Astrocyte (in vitro differentiated cells and primary cell): ENCODE data around the gene LRRK1. TPM values are rescaled to one million over a fixed set of nuclear protein-coding genes. Genes with fewer than 3 reads are reported as not detected.
"Not testable (repeated sequence)": the region's sequence is repeated elsewhere in the genome, so short reads cannot be mapped to it uniquely, and the experiment has no call there.

Experiments
- DNase-seq: peaks from one replicate; pipeline ENCODE4 v3.0.0-alpha.2; 2010; ENCODE audit warnings: low read depth
- FAIRE-seq: peaks from 2 replicates; lab custom pipeline; 2011; peaks lifted over from hg19 to GRCh38; lab: Jason Lieb, UNC
- H2AFZ ChIP-seq: 2 replicates; pipeline ENCODE4 v1.6.0; 2012; ENCODE audit warnings: low read depth, low read length, inconsistent platforms
- H3K27ac ChIP-seq: 2 replicates; pipeline ENCODE4 v1.5.1; 2011; ENCODE audit warnings: low read depth, low read length, inconsistent platforms
- H3K27me3 ChIP-seq: 2 replicates; pipeline ENCODE4 v1.6.0; 2011; ENCODE audit warnings: low read length, inconsistent platforms; ENCODE audit not compliant: insufficient read depth
- H3K36me3 ChIP-seq: 2 replicates; pipeline ENCODE4 v1.5.1; 2011; ENCODE audit warnings: low read length, inconsistent platforms; ENCODE audit not compliant: insufficient read depth
- H3K4me1 ChIP-seq: 2 replicates; pipeline ENCODE4 v1.5.1; 2011; ENCODE audit warnings: low read length, inconsistent platforms; ENCODE audit not compliant: insufficient read depth
- H3K4me2 ChIP-seq: 2 replicates; pipeline ENCODE4 v1.6.0; 2012; ENCODE audit warnings: low read length, inconsistent platforms
- H3K4me3 ChIP-seq: 2 replicates; pipeline ENCODE4 v1.5.1; 2011; ENCODE audit warnings: low read depth, mild to moderate bottlenecking, low read length, inconsistent platforms; ENCODE audit not compliant: insufficient read depth
- H3K79me2 ChIP-seq: 2 replicates; pipeline ENCODE4 v1.6.0; 2012; ENCODE audit warnings: mild to moderate bottlenecking, low read length, inconsistent platforms; ENCODE audit not compliant: insufficient read depth
- H3K9ac ChIP-seq: 2 replicates; pipeline ENCODE4 v1.6.0; 2012; ENCODE audit warnings: mild to moderate bottlenecking, low read length, inconsistent platforms
- H3K9me3 ChIP-seq: 2 replicates; pipeline ENCODE4 v1.5.1; 2012; ENCODE audit warnings: low read depth, mild to moderate bottlenecking, low read length, inconsistent platforms; ENCODE audit not compliant: insufficient read depth
- H4K20me1 ChIP-seq: 2 replicates; pipeline ENCODE4 v1.6.0; 2012; ENCODE audit warnings: low read length, inconsistent platforms; ENCODE audit not compliant: insufficient read depth
- H3K27ac Mint-ChIP-seq: one replicate; pipeline ENCODE4 v1.8.0; 2021; ENCODE audit warnings: mild to moderate bottlenecking, mixed read lengths; ENCODE audit not compliant: unreplicated experiment
- H3K27me3 Mint-ChIP-seq: one replicate; pipeline ENCODE4 v1.8.0; 2021; ENCODE audit warnings: low read depth, mixed read lengths; ENCODE audit not compliant: unreplicated experiment
- H3K36me3 Mint-ChIP-seq: one replicate; pipeline ENCODE4 v1.8.0; 2021; ENCODE audit warnings: low read depth, mixed read lengths; ENCODE audit not compliant: unreplicated experiment
- H3K4me1 Mint-ChIP-seq: one replicate; pipeline ENCODE4 v1.8.0; 2021; ENCODE audit warnings: low read depth, mixed read lengths; ENCODE audit not compliant: unreplicated experiment
- H3K4me3 Mint-ChIP-seq: one replicate; pipeline ENCODE4 v1.8.0; 2021; ENCODE audit warnings: mild to moderate bottlenecking, moderate library complexity, mixed read lengths; ENCODE audit not compliant: unreplicated experiment
- H3K9me3 Mint-ChIP-seq: one replicate; pipeline ENCODE4 v1.8.0; 2021; ENCODE audit warnings: mild to moderate bottlenecking, mixed read lengths; ENCODE audit not compliant: unreplicated experiment
- EZH2 ChIP-seq: IDR thresholded peaks from 2 replicates; pipeline ENCODE4 v1.6.1; 2012; ENCODE audit warnings: mild to moderate bottlenecking, low read length, inconsistent platforms; ENCODE audit not compliant: insufficient read depth
- total RNA-seq: library from RNA; stranded (reverse); gene quantifications from 2 replicates; pipeline ENCODE4 v1.2.1, GENCODE V29; 2021
- TF ChIP-seq, protein P1 (sequence below): IDR thresholded peaks from 2 replicates; pipeline ENCODE4 v1.5.1; 2011; ENCODE audit warnings: low read depth, mild to moderate bottlenecking, inconsistent platforms, low read length, moderate library complexity; ENCODE audit not compliant: insufficient read depth

LRRK1 gene
- total RNA-seq, 1 donor from 2014 or later, result 0.41 TPM

DNA sequence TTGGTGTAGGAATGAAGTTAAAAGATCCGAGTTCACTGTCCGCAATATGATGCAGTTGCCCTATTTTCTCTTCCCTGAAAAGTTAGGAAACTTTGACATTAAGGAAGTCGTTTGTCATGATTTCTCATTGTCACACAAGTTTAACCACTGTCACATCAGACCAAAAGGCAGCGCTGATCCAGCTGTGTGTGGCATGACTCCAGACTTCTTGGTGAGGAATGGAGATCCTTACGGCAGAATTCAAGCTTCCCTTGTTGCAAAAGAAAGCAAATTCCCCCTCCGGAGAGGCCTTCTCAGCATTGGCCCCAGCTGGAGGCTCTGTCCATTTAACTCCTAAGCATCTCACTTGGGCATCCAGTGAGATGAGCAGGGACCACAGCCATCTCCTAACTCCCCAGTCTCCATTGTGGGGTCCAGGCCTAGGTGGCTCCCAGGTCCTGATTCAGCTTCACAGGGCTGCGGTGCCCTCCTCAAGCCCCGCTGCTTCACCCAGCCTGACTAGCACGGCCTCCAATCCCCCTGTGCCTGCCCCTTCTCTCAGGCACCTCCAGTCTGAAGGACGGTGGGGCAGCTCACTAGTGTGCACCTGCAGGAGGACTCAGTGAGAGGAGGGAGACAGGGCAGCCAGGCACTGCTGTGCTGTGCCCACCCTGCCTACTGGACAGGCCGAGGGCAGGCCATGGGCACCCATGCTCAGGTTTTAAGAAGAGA is 173.2 kb downstream of the LRRK1 start:
- no peaks in the 10 kb centered on the region for H3K27me3 ChIP-seq
- peaks cover 10% of the 10 kb centered on the region for H3K4me1 Mint-ChIP-seq
- no peak overlapping the region for H3K4me3 ChIP-seq
- no peaks in the 10 kb centered on the region for H3K36me3 ChIP-seq
- no peaks in the 10 kb centered on the region for H3K79me2 ChIP-seq
- H4K20me1 ChIP-seq, result no peaks in the 10 kb centered on the region
- TF ChIP-seq, protein P1, sequence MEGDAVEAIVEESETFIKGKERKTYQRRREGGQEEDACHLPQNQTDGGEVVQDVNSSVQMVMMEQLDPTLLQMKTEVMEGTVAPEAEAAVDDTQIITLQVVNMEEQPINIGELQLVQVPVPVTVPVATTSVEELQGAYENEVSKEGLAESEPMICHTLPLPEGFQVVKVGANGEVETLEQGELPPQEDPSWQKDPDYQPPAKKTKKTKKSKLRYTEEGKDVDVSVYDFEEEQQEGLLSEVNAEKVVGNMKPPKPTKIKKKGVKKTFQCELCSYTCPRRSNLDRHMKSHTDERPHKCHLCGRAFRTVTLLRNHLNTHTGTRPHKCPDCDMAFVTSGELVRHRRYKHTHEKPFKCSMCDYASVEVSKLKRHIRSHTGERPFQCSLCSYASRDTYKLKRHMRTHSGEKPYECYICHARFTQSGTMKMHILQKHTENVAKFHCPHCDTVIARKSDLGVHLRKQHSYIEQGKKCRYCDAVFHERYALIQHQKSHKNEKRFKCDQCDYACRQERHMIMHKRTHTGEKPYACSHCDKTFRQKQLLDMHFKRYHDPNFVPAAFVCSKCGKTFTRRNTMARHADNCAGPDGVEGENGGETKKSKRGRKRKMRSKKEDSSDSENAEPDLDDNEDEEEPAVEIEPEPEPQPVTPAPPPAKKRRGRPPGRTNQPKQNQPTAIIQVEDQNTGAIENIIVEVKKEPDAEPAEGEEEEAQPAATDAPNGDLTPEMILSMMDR, result no peak
- TF ChIP-seq EZH2, result no peak
- H3K27me3 Mint-ChIP-seq, result peaks cover 3% of the 10 kb centered on the region
- peaks cover 19% of the 10 kb centered on the region for H3K4me1 ChIP-seq
- peak overlapping the region; percentile 68 for H3K9ac ChIP-seq
- FAIRE-seq (no peak), DNase-seq (no peak)
- H3K9me3 Mint-ChIP-seq, result no peaks in the 10 kb centered on the region
- H3K27ac Mint-ChIP-seq, result no peak overlapping the region
- peak overlapping the region; percentile 71 for H3K4me2 ChIP-seq
- H3K27ac ChIP-seq, result peak overlapping the region; percentile 72
- no peaks in the 10 kb centered on the region for H3K9me3 ChIP-seq
- H3K4me3 Mint-ChIP-seq, result no peak overlapping the region
- peak overlapping the region; percentile 62 for H2AFZ ChIP-seq
- no peaks in the 10 kb centered on the region for H3K36me3 Mint-ChIP-seq

DNA sequence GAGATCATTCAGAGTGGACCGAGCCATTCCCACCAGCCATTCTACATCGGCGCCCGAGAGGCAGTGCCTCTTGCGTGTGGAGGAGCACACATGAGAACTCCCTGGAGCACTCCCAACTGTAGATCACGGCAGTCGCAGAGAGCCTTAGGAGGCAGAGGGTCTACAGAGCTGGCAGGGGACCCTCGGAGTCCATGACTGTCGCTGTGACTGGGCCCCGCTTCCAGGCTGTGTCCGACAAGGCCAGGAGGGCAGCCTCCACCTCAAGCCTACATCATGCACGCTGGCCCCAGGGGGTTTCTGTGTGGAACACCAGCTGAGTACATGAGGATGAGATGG is 173.7 kb downstream of the LRRK1 start:
- Histone ChIP-seq H3K27me3 (no peaks in the 10 kb centered on the region), H3K4me1 (peaks cover 19% of the 10 kb centered on the region), H3K36me3 (no peaks in the 10 kb centered on the region), H3K9me3 (no peaks in the 10 kb centered on the region), H3K27ac (no peak overlapping the region), H4K20me1 (no peaks in the 10 kb centered on the region), H3K4me3 (no peak overlapping the region), H2AFZ (no peak overlapping the region), H3K9ac (no peak overlapping the region), H3K79me2 (no peaks in the 10 kb centered on the region), H3K4me2 (no peak overlapping the region)
- Mint-ChIP-seq H3K4me1 (peaks cover 10% of the 10 kb centered on the region), H3K9me3 (no peaks in the 10 kb centered on the region), H3K27me3 (peaks cover 3% of the 10 kb centered on the region), H3K27ac (no peak overlapping the region), H3K4me3 (no peak overlapping the region), H3K36me3 (no peaks in the 10 kb centered on the region)
- TF ChIP-seq, protein P1, result no peak
- TF ChIP-seq EZH2, result no peak
- DNase-seq (no peak), FAIRE-seq (no peak)

- no peaks in the 10 kb centered on the region for H3K27me3 Mint-ChIP-seq
- DNase-seq (no peak), FAIRE-seq (no peak)
- H3K4me1 Mint-ChIP-seq, result peaks cover 10% of the 10 kb centered on the region
- Histone ChIP-seq H4K20me1 (no peaks in the 10 kb centered on the region), H3K79me2 (no peaks in the 10 kb centered on the region), H3K9ac (no peak overlapping the region), H3K4me1 (peaks cover 19% of the 10 kb centered on the region), H3K9me3 (no peaks in the 10 kb centered on the region), H2AFZ (no peak overlapping the region), H3K36me3 (no peaks in the 10 kb centered on the region), H3K4me3 (no peak overlapping the region), H3K4me2 (no peak overlapping the region), H3K27me3 (no peaks in the 10 kb centered on the region), H3K27ac (no peak overlapping the region)
- TF ChIP-seq, protein P1, result no peak
- TF ChIP-seq EZH2, result no peak
- no peaks in the 10 kb centered on the region for H3K9me3 Mint-ChIP-seq
- H3K36me3 Mint-ChIP-seq, result no peaks in the 10 kb centered on the region
- H3K4me3 Mint-ChIP-seq, result no peak overlapping the region
- H3K27ac Mint-ChIP-seq, result no peak overlapping the region
These were observed 174.8 kb downstream of the LRRK1 start for GRCh38 chr15:101093958-101094357.

DNA sequence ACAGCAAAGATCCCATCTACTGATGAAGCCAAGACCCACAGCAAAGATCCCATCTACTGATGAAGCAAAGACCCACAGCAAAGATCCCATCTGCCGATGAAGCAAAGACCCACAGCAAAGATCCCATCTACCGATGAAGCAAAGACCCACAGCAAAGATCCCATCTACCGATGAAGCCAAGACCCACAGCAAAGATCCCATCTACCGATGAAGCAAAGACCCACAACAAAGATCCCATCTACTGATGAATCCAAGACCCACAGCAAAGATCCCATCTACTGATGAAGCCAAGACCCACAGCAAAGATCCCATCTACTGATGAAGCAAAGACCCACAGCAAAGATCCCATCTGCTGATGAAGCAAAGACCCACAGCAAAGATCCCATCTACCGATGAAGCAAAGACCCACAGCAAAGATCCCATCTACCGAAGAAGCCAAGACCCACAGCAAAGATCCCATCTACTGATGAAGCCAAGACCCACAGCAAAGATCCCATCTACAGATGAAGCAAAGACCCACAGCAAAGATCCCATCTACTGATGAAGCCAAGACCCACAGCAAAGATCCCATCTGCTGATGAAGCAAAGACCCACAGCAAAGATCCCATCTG is 176.7 kb downstream of the LRRK1 start:
- not testable (repeated sequence) for H3K4me3 Mint-ChIP-seq, H3K36me3 Mint-ChIP-seq, H3K4me1 Mint-ChIP-seq, H3K9ac ChIP-seq, H3K27ac Mint-ChIP-seq, H3K79me2 ChIP-seq, H3K36me3 ChIP-seq, H2AFZ ChIP-seq, H3K27ac ChIP-seq, H3K9me3 Mint-ChIP-seq, H3K9me3 ChIP-seq, H3K4me2 ChIP-seq, H4K20me1 ChIP-seq, H3K27me3 Mint-ChIP-seq, H3K27me3 ChIP-seq, DNase-seq, FAIRE-seq, H3K4me3 ChIP-seq
- H3K4me1 ChIP-seq, result peaks cover 16% of the 10 kb centered on the region
